ENCODE measurements around the gene UBR2. TPM values are rescaled to one million over a fixed set of nuclear protein-coding genes. Genes with fewer than 3 reads are reported as not detected.
A peak's percentile ranks its signal among the peaks of the same experiment; 100 is the strongest.

Gene UBR2
- total and polyA plus RNA-seq, 2 of the 13 experiments (the other 11 are each of a cell fraction or from before 2014, with no cell fraction given): 17.6 to 29.3 TPM

- TF ChIP-seq IRF1 (CRISPR knock-in tag; IDR thresholded peaks at IDR 0.05; ENCODE audit: low read depth): no peak
- TF ChIP-seq PAF1 (CRISPR knock-in tag; IDR thresholded peaks at IDR 0.05): no peak
- no peak for TF ChIP-seq SNAPC4 (CRISPR knock-in tag; IDR thresholded peaks at IDR 0.05)
- TF ChIP-seq ZNF615 (CRISPR knock-in tag; IDR thresholded peaks at IDR 0.05; ENCODE audit: borderline replicate concordance): no peak
- TF ChIP-seq ZBTB34 (CRISPR knock-in tag; IDR thresholded peaks at IDR 0.05): no peak
- TF ChIP-seq ZNF605 (CRISPR knock-in tag; IDR thresholded peaks at IDR 0.05): no peak
- no peak for TF ChIP-seq SMAD1 (CRISPR knock-in tag; IDR thresholded peaks at IDR 0.05; ENCODE audit: borderline replicate concordance, low read depth)
- TF ChIP-seq ZKSCAN8 (CRISPR knock-in tag; IDR thresholded peaks at IDR 0.05; ENCODE audit: borderline replicate concordance): no peak
- TF ChIP-seq HHEX (CRISPR knock-in tag; IDR thresholded peaks at IDR 0.05): no peak
- no peak for TF ChIP-seq MEF2D (CRISPR knock-in tag; IDR thresholded peaks at IDR 0.05)
- no peak for TF ChIP-seq CBX1 (IDR thresholded peaks at IDR 0.05; ENCODE audit: low read depth)
- TF ChIP-seq PLSCR1 (CRISPR knock-in tag; IDR thresholded peaks at IDR 0.05; ENCODE audit: borderline replicate concordance): no peak
- no peak for TF ChIP-seq CCAR2 (optimal IDR thresholded peaks at IDR 0.05; ENCODE audit: low read depth, low read length)
- TF ChIP-seq PTBP1 (IDR thresholded peaks at IDR 0.05; ENCODE audit: low read depth, low read length, poor library complexity, severe bottlenecking): no peak
- TF ChIP-seq FOXA3 (CRISPR knock-in tag; IDR thresholded peaks at IDR 0.05): peak; percentile 42; the same call in 1 of the 2 replicates
- 0 out of 2 replicates have a peak, but pooled peaks have one; percentile 30 for TF ChIP-seq ZFP36L1 (CRISPR knock-in tag; IDR thresholded peaks at IDR 0.05)
- TF ChIP-seq POGZ (CRISPR knock-in tag; IDR thresholded peaks at IDR 0.05): no peak
- no peak for TF ChIP-seq ZFP82 (CRISPR knock-in tag; IDR thresholded peaks at IDR 0.05; ENCODE audit: borderline replicate concordance)
- TF ChIP-seq TRIM24 (CRISPR knock-in tag; IDR thresholded peaks at IDR 0.05): no peak
- TF ChIP-seq RBFOX2 (IDR thresholded peaks at IDR 0.05; ENCODE audit: low read depth, low read length): no peak
- no peak for TF ChIP-seq NFIB (CRISPR knock-in tag; IDR thresholded peaks at IDR 0.05; ENCODE audit: borderline replicate concordance)
- no peak for TF ChIP-seq ZNF484 (CRISPR knock-in tag; IDR thresholded peaks at IDR 0.05; ENCODE audit: borderline replicate concordance, low read depth)
Measured at GRCh38 chr6:42569102-42570028, 5.5 kb downstream of the UBR2 start (continued).
